Measurements from ENCODE around the gene OR2A42.
"Not testable (repeated sequence)": the region's sequence is repeated elsewhere in the genome, so short reads cannot be mapped to it uniquely, and the experiment has no call there.

DNA sequence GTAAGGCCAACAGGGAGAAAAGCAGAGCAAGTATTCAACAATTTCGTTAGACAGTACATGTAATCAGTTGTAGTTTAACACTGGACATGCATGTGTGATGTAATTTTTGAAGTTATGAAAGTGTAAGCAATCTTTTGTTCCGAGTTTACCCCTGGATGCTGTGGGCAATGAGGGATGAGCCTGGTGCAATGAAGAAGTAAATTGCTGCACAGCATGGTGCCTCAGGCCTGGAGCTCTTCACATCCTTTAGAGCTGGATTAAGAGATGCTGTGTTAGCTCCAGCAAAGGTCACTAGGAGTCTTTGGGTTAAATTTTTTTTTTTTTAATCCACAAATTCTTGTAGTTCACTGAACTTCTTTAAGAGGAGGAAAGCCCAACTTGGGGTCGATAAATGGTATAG is 36.3 kb downstream of the OR2A42 start:
- TF ChIP-seq, protein P1, sequence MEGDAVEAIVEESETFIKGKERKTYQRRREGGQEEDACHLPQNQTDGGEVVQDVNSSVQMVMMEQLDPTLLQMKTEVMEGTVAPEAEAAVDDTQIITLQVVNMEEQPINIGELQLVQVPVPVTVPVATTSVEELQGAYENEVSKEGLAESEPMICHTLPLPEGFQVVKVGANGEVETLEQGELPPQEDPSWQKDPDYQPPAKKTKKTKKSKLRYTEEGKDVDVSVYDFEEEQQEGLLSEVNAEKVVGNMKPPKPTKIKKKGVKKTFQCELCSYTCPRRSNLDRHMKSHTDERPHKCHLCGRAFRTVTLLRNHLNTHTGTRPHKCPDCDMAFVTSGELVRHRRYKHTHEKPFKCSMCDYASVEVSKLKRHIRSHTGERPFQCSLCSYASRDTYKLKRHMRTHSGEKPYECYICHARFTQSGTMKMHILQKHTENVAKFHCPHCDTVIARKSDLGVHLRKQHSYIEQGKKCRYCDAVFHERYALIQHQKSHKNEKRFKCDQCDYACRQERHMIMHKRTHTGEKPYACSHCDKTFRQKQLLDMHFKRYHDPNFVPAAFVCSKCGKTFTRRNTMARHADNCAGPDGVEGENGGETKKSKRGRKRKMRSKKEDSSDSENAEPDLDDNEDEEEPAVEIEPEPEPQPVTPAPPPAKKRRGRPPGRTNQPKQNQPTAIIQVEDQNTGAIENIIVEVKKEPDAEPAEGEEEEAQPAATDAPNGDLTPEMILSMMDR (IDR thresholded peaks at IDR 0.05), result not testable (repeated sequence)
- not testable (repeated sequence) for TF ChIP-seq POLR2A (IDR thresholded peaks at IDR 0.05)

Data from uterus (tissue), 2 donors.